SW480 (cell line): ENCODE data around the gene SLC46A2.
A peak's percentile ranks its signal among the peaks of the same experiment; 100 is the strongest.

Experiments
- DNase-seq: peaks from one replicate; pipeline ENCODE4 v3.0.0-alpha.2; 2016; ENCODE audit warnings: low spot score

SLC46A2 gene

GRCh38 chr9:112858625-112859147 lies 32.0 kb downstream of the SLC46A2 start:
- no peak for DNase-seq

- no peak for DNase-seq
Observed at GRCh38 chr9:112858005-112858404, 32.7 kb downstream of the SLC46A2 start.

GRCh38 chr9:112856843-112857242 lies 33.8 kb downstream of the SLC46A2 start:
- DNase-seq = no peak

- DNase-seq = no peak
Observed at GRCh38 chr9:112856200-112856599, 34.5 kb downstream of the SLC46A2 start.

GRCh38 chr9:112854657-112855056 lies 36.0 kb downstream of the SLC46A2 start:
- DNase-seq = no peak

- no peak for DNase-seq
Observed at GRCh38 chr9:112853882-112854585, 36.6 kb downstream of the SLC46A2 start.

- DNase-seq = no peak
Observed at GRCh38 chr9:112852741-112853504, 37.8 kb downstream of the SLC46A2 start.

GRCh38 chr9:112850840-112851239 lies 39.8 kb downstream of the SLC46A2 start:
- no peak for DNase-seq

GRCh38 chr9:112849363-112849922 lies 41.2 kb downstream of the SLC46A2 start:
- no peak for DNase-seq

- DNase-seq = no peak
Observed at GRCh38 chr9:112848316-112849151, 42.1 kb downstream of the SLC46A2 start.

- DNase-seq = no peak
Observed at GRCh38 chr9:112846528-112847488, 43.9 kb downstream of the SLC46A2 start.

GRCh38 chr9:112844771-112845542 lies 45.7 kb downstream of the SLC46A2 start:
- peak; percentile 36 for DNase-seq

GRCh38 chr9:112842555-112842954 lies 48.1 kb downstream of the SLC46A2 start:
- no peak for DNase-seq

- no peak for DNase-seq
Observed at GRCh38 chr9:112841261-112841660, 49.4 kb downstream of the SLC46A2 start.

GRCh38 chr9:112839331-112839730 lies 51.3 kb downstream of the SLC46A2 start:
- DNase-seq = no peak

- DNase-seq = no peak
Observed at GRCh38 chr9:112838342-112838741, 52.3 kb downstream of the SLC46A2 start.

- DNase-seq = no peak
Observed at GRCh38 chr9:112836394-112836793, 54.3 kb downstream of the SLC46A2 start.

- no peak for DNase-seq
Observed at GRCh38 chr9:112833081-112833480, 57.6 kb downstream of the SLC46A2 start.

GRCh38 chr9:112831969-112832368 lies 58.7 kb downstream of the SLC46A2 start:
- DNase-seq = no peak

GRCh38 chr9:112831281-112831851 lies 59.3 kb downstream of the SLC46A2 start:
- no peak for DNase-seq
